GM21786 (cell line): ENCODE data around the gene PLA2G15.

ENCODE experiments used
- ATAC-seq: cut with Tn5 transposase; IDR thresholded peaks from one replicate; pipeline ENCODE4 v1.9.1; 2021; ENCODE audit not compliant: unreplicated experiment

PLA2G15 gene

GRCh38 chr16:68250951-68251350, 5.8 kb downstream of the PLA2G15 start:
- no peak for ATAC-seq

- ATAC-seq, result no peak
Measured at GRCh38 chr16:68251832-68252231, 6.7 kb downstream of the PLA2G15 start.

GRCh38 chr16:68252383-68252782, 7.2 kb downstream of the PLA2G15 start:
- no peak for ATAC-seq

- no peak for ATAC-seq
Measured at GRCh38 chr16:68253721-68254120, 8.5 kb downstream of the PLA2G15 start.

GRCh38 chr16:68255712-68256111, 10.5 kb downstream of the PLA2G15 start:
- no peak for ATAC-seq

GRCh38 chr16:68257251-68257905, 12.2 kb downstream of the PLA2G15 start:
- ATAC-seq, result peak; percentile 61

- ATAC-seq, result peak; percentile 38
Measured at GRCh38 chr16:68257906-68258800, 13.0 kb downstream of the PLA2G15 start.

GRCh38 chr16:68259007-68259825, 14.0 kb downstream of the PLA2G15 start:
- ATAC-seq, result no peak

GRCh38 chr16:68263559-68264127, 18.5 kb downstream of the PLA2G15 start:
- ATAC-seq, result no peak

- peak; percentile 49 for ATAC-seq
Measured at GRCh38 chr16:68264128-68265077, 19.2 kb downstream of the PLA2G15 start, which contains the start of gene SLC7A6. Gene SLC7A6 (plus strand): TSS chr16:68264526. CDS start chr16:68274727, 10,201 bp downstream.

- no peak for ATAC-seq
Measured at GRCh38 chr16:68265078-68265920, 20.1 kb downstream of the PLA2G15 start.

GRCh38 chr16:68267612-68268405, 22.6 kb downstream of the PLA2G15 start:
- ATAC-seq, result no peak

GRCh38 chr16:68269793-68270192, 24.6 kb downstream of the PLA2G15 start:
- no peak for ATAC-seq

GRCh38 chr16:68270353-68270752, 25.2 kb downstream of the PLA2G15 start:
- ATAC-seq, result no peak

- ATAC-seq, result no peak
Measured at GRCh38 chr16:68272507-68273209, 27.5 kb downstream of the PLA2G15 start.

- ATAC-seq, result no peak
Measured at GRCh38 chr16:68273459-68273858, 28.3 kb downstream of the PLA2G15 start.

- ATAC-seq, result no peak
Measured at GRCh38 chr16:68273896-68274295, 28.7 kb downstream of the PLA2G15 start.
